Neural progenitor cell (in vitro differentiated cells): Measurements from ENCODE around the gene AFF2. TPM values are rescaled to one million over a fixed set of nuclear protein-coding genes. Genes with fewer than 3 reads are reported as not detected.

Source experiments
- DNase-seq: peaks from one replicate; pipeline ENCODE4 v3.0.0-alpha.2; 2016; ENCODE audit warnings: low spot score
- H2AFZ ChIP-seq: fragments of 200-600 bp; sonication (generic); replicated peaks from 2 replicates; pipeline ENCODE4 v1.6.1; 2016; ENCODE audit warnings: antibody characterized with exemption
- H3F3A ChIP-seq: fragments of 200-600 bp; sonication (generic); 2 replicates; pipeline ENCODE4 v1.6.1; 2016; ENCODE audit warnings: antibody characterized with exemption, low read depth
- H3K27ac ChIP-seq: fragments of 200-600 bp; sonication (generic); 2 replicates; pipeline ENCODE4 v1.5.1; 2016; ENCODE audit warnings: mild to moderate bottlenecking
- H3K27me3 ChIP-seq: fragments of 200-600 bp; sonication (generic); 2 replicates; pipeline ENCODE4 v1.6.1; 2016; ENCODE audit warnings: mild to moderate bottlenecking, moderate library complexity
- H3K36me3 ChIP-seq: fragments of 200-600 bp; sonication (generic); 2 replicates; pipeline ENCODE4 v1.5.1; 2016
- H3K4me1 ChIP-seq: fragments of 200-600 bp; sonication (generic); 2 replicates; pipeline ENCODE4 v1.6.1; 2016; ENCODE audit warnings: mixed run types
- H3K4me2 ChIP-seq: fragments of 200-600 bp; sonication (generic); 2 replicates; pipeline ENCODE4 v1.6.1; 2016
- H3K4me3 ChIP-seq: fragments of 200-600 bp; sonication (generic); 2 replicates; pipeline ENCODE4 v1.5.1; 2016
- H3K79me2 ChIP-seq: fragments of 200-600 bp; sonication (generic); 2 replicates; pipeline ENCODE4 v1.6.1; 2016; ENCODE audit warnings: low read depth
- H3K9ac ChIP-seq: fragments of 200-600 bp; sonication (generic); 2 replicates; pipeline ENCODE4 v1.6.1; 2016
- H3K9me3 ChIP-seq: fragments of 200-600 bp; sonication (generic); 2 replicates; pipeline ENCODE4 v1.5.1; 2016; ENCODE audit warnings: low read depth
- H4K20me1 ChIP-seq: fragments of 200-600 bp; sonication (generic); 2 replicates; pipeline ENCODE4 v1.6.1; 2016; ENCODE audit warnings: low read depth
- H3K27ac Mint-ChIP-seq: 3 replicates; pipeline ENCODE4 v1.8.0; 2021; ENCODE audit warnings: mixed read lengths
- H3K27me3 Mint-ChIP-seq: 2 replicates; pipeline ENCODE4 v1.8.0; 2022; ENCODE audit warnings: low read depth, mild to moderate bottlenecking, inconsistent platforms, moderate library complexity, mixed read lengths; ENCODE audit not compliant: insufficient read depth
- H3K36me3 Mint-ChIP-seq: 3 replicates; pipeline ENCODE4 v1.8.0; 2021; ENCODE audit warnings: mixed read lengths
- H3K4me1 Mint-ChIP-seq: 3 replicates; pipeline ENCODE4 v1.8.0; 2021; ENCODE audit warnings: mixed read lengths
- H3K4me3 Mint-ChIP-seq: 3 replicates; pipeline ENCODE4 v1.8.0; 2021; ENCODE audit warnings: mild to moderate bottlenecking, moderate library complexity, mixed read lengths
- H3K9me3 Mint-ChIP-seq: 3 replicates; pipeline ENCODE4 v1.8.0; 2020; ENCODE audit warnings: mixed read lengths
- EZH2 ChIP-seq: fragments of 200-600 bp; sonication (generic); IDR thresholded peaks from 2 replicates; pipeline ENCODE4 v1.6.1; 2017; ENCODE audit warnings: antibody characterized with exemption, mild to moderate bottlenecking, moderate library complexity
- EZH2phosphoT487 ChIP-seq: fragments of 200-600 bp; sonication (generic); IDR thresholded peaks from 2 replicates; pipeline ENCODE4 v1.6.1; 2017; ENCODE audit warnings: antibody characterized with exemption
- total RNA-seq: library from RNA; depleted of rRNA; stranded (reverse); fragments of >200 nt; gene quantifications from 2 replicates; pipeline ENCODE4 v1.2.3, GENCODE V29; 2015; ENCODE audit warnings: low replicate concordance
- TF ChIP-seq, protein P1 (sequence below): fragments of 200-600 bp; sonication (generic); IDR thresholded peaks from 2 replicates; pipeline ENCODE4 v1.5.1; 2017; ENCODE audit warnings: antibody characterized with exemption, mild to moderate bottlenecking

Gene AFF2
- total RNA-seq, 1 donor from 2014 or later: 13.5 TPM

GRCh38 chrX:149039057-149039456 is 538.6 kb downstream of the AFF2 start:
- Mint-ChIP-seq H3K27me3 (no peaks in the 10 kb centered on the region), H3K27ac (no peak overlapping the region), H3K4me1 (no peaks in the 10 kb centered on the region), H3K9me3 (no peaks in the 10 kb centered on the region), H3K4me3 (no peak overlapping the region), H3K36me3 (no peaks in the 10 kb centered on the region)
- Histone ChIP-seq H3K27ac (no peak overlapping the region), H3K4me3 (no peak overlapping the region), H3K27me3 (no peaks in the 10 kb centered on the region), H3K4me1 (no peaks in the 10 kb centered on the region), H2AFZ (no peak overlapping the region), H3K36me3 (no peaks in the 10 kb centered on the region), H3F3A (no peaks in the 10 kb centered on the region), H3K9ac (no peak overlapping the region), H3K9me3 (no peaks in the 10 kb centered on the region), H4K20me1 (no peaks in the 10 kb centered on the region), H3K79me2 (no peaks in the 10 kb centered on the region), H3K4me2 (no peak overlapping the region)
- DNase-seq: no peak
- TF ChIP-seq EZH2: no peak
- no peak for TF ChIP-seq EZH2phosphoT487
- TF ChIP-seq, protein P1, sequence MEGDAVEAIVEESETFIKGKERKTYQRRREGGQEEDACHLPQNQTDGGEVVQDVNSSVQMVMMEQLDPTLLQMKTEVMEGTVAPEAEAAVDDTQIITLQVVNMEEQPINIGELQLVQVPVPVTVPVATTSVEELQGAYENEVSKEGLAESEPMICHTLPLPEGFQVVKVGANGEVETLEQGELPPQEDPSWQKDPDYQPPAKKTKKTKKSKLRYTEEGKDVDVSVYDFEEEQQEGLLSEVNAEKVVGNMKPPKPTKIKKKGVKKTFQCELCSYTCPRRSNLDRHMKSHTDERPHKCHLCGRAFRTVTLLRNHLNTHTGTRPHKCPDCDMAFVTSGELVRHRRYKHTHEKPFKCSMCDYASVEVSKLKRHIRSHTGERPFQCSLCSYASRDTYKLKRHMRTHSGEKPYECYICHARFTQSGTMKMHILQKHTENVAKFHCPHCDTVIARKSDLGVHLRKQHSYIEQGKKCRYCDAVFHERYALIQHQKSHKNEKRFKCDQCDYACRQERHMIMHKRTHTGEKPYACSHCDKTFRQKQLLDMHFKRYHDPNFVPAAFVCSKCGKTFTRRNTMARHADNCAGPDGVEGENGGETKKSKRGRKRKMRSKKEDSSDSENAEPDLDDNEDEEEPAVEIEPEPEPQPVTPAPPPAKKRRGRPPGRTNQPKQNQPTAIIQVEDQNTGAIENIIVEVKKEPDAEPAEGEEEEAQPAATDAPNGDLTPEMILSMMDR: no peak

- Histone ChIP-seq H3K4me1 (no peaks in the 10 kb centered on the region), H3K4me3 (no peak overlapping the region), H3K9me3 (no peaks in the 10 kb centered on the region), H3K27ac (no peak overlapping the region), H4K20me1 (no peaks in the 10 kb centered on the region), H3K9ac (no peak overlapping the region), H2AFZ (no peak overlapping the region), H3K36me3 (no peaks in the 10 kb centered on the region), H3K79me2 (no peaks in the 10 kb centered on the region), H3F3A (no peaks in the 10 kb centered on the region), H3K4me2 (no peak overlapping the region), H3K27me3 (no peaks in the 10 kb centered on the region)
- TF ChIP-seq, protein P1: no peak
- TF ChIP-seq EZH2phosphoT487 (no peak), EZH2 (no peak)
- Mint-ChIP-seq H3K27ac (no peak overlapping the region), H3K27me3 (no peaks in the 10 kb centered on the region), H3K4me3 (no peak overlapping the region), H3K4me1 (no peaks in the 10 kb centered on the region), H3K36me3 (no peaks in the 10 kb centered on the region), H3K9me3 (no peaks in the 10 kb centered on the region)
- no peak for DNase-seq
Observed at GRCh38 chrX:149040873-149041535, 540.6 kb downstream of the AFF2 start.

GRCh38 chrX:149043401-149043800 is 543.0 kb downstream of the AFF2 start:
- Histone ChIP-seq H3K36me3 (no peaks in the 10 kb centered on the region), H4K20me1 (no peaks in the 10 kb centered on the region), H3K9ac (no peak overlapping the region), H3K4me3 (no peak overlapping the region), H3F3A (no peaks in the 10 kb centered on the region), H3K79me2 (no peaks in the 10 kb centered on the region), H3K27ac (no peak overlapping the region), H3K27me3 (no peaks in the 10 kb centered on the region), H2AFZ (no peak overlapping the region), H3K4me1 (no peaks in the 10 kb centered on the region), H3K4me2 (no peak overlapping the region), H3K9me3 (no peaks in the 10 kb centered on the region)
- Mint-ChIP-seq H3K36me3 (no peaks in the 10 kb centered on the region), H3K27ac (no peak overlapping the region), H3K9me3 (no peaks in the 10 kb centered on the region), H3K4me3 (no peak overlapping the region), H3K4me1 (no peaks in the 10 kb centered on the region), H3K27me3 (no peaks in the 10 kb centered on the region)
- TF ChIP-seq EZH2phosphoT487 (no peak), EZH2 (no peak)
- TF ChIP-seq, protein P1: no peak
- DNase-seq: no peak
